GM20431 (cell line): ENCODE results near the gene ZNF628.
"Not testable (repeated sequence)": the region's sequence is repeated elsewhere in the genome, so short reads cannot be mapped to it uniquely, and the experiment has no call there.

Source experiments
- in situ Hi-C: fragments of 300-500 bp; cut with MseI, MboI; formaldehyde crosslinking; loops from one replicate; pipeline ENCODE4 v1.15.0; 2020; ENCODE audit warnings: low sequenced_read_pairs; ENCODE audit not compliant: unreplicated experiment

ZNF628 gene

DNA sequence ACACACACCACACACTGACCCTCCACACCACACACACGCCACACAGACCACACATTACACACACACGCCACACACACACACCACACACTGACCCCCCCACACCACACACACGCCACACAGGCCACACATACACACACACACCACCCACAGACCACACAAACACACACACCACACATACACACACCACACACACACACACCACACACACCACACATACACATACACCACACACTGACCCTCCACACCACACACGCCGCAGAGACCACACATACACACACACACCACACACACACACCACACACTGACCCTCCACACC, 28.3 kb upstream of the ZNF628 start:
- in situ Hi-C loops = not testable (repeated sequence)

DNA sequence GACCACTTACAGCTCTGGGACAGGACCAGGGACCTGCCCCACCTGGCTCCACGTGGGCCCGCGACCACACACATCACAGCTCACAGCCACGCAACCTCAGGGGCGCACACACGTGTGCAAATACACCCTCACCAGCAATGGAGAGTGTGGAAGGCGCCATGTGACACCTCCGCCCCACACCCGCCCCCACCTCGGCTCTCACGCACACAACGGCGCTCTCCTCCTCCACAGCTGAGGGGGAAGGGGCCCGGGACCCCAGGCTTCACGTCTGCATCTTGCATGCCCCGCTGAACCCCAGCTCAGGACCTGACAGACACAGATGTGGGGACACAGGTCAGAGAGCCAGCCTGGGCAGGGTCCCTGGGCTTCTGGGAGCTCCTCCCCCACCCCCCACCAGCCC, 26.9 kb upstream of the ZNF628 start:
- in situ Hi-C loops = no loop called here

GRCh38 chr19:55451163-55451964, 25.1 kb upstream of the ZNF628 start:
- in situ Hi-C loops = no loop called here

GRCh38 chr19:55451965-55452748, 24.3 kb upstream of the ZNF628 start:
- in situ Hi-C loops = no loop called here

DNA sequence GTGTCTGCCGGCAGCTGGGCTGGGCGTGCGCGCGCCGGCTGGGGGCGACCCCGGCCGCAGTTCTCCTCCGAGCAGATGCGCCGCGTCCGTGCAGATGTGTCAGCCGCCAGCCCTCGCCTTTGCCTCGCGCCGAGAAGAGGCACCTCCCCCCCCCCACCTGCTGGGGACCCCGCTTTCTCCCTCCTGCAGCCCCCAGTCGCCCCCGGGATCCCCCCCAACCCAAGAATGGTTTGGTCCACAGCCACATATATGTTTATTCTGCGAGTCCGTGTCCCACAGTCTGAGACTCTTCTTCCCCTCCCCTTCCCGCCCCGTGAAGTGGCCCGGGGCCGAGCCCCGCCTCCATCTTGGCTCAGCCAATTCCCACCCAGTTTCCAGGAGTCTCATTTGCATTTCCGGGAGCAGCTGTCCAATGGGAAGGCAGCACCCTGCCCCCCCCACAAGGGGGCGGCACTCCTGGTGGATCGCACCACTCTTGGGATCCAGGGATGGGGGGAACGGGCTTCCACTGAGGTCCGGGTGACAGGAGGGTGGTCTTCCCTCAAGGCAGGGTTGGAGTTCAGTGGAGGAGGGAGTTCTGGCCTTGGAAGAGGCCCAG, 23.6 kb upstream of the ZNF628 start:
- in situ Hi-C loops = no loop called here

- in situ Hi-C loops = no loop called here
Measured at GRCh38 chr19:55453511-55454260, 22.7 kb upstream of the ZNF628 start.

GRCh38 chr19:55454787-55455243, 21.6 kb upstream of the ZNF628 start:
- in situ Hi-C loops = no loop called here

GRCh38 chr19:55455576-55456235, 20.7 kb upstream of the ZNF628 start:
- in situ Hi-C loops = no loop called here

DNA sequence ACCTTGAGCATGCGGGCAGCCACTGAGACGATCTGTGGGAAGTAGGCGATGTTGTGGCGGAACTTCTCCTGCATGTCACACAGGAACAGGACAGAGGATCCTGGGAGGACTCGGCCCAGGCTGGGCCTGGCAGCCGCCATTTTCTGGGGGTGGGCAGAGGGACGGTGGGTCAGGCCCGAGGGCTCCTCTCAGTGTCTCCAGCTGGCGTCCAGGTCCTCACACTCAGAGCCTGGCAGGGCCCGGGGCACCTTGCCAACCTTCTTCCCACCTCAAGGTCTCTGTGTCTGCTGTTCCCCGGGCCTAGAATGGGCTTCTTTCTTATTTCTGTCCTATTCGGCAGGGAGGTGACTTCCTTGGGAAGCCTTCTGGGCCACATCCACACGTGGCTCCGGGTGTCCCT, 20.1 kb upstream of the ZNF628 start:
- in situ Hi-C loops = no loop called here

- in situ Hi-C loops = no loop called here
Measured at GRCh38 chr19:55457683-55458457, 18.5 kb upstream of the ZNF628 start.

DNA sequence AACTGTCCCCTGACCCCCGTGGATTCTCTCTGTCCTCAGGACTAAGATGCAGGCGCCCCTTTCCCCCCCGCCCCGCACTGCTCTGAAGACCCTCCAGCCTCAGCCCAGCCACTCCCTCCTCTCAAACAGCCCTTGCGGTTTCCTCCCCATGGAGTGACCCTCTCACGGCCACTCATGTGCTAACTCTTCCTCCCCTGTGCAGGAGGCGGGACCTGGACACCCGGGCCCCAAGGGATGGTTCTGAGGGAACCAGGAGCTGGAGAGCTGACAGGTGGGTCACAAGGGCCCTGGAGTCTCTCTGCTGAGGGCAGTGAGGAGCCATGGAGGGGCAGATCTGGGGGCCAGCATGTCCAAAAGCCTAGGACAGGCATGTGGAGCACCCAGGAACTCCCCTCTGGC, 16.9 kb upstream of the ZNF628 start:
- in situ Hi-C loops = no loop called here

- in situ Hi-C loops = no loop called here
Measured at GRCh38 chr19:55459950-55460657, 16.3 kb upstream of the ZNF628 start.

DNA sequence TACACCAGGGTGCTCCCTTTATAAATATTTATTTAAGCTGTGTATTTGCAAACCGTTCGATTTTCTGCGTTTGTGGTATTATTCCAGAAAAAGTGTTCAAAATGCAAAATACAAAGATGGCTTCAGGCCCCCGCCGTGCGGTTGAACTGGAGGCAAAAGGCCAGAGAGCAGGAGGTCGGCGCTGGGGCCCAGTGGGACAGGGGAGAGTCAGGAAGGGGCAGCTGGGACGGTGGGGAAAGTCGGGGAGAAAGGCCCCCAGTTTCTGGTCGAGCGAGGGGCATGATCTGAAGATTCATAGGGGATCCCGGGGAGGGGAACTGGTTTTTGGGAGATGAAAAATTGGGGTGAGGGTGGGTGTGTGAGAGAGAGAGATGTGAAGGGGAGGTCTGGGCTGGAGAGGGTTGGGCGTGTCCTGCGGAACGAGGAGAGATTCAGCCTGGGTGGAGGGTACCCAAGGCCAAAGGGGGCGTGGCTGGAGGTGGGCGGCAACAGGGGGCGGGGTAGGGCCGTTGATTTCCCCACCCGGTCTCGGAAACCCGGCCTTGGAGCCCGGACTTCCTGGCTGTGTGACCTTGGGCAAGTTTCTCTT, 15.7 kb upstream of the ZNF628 start:
- in situ Hi-C loops = no loop called here

GRCh38 chr19:55461259-55461973, 15.0 kb upstream of the ZNF628 start, which contains the start of gene ISOC2:
Gene ISOC2, minus strand, starts transcription at chr19:55461642. Its CDS starts 5,156 bp downstream, at chr19:55456486.
- in situ Hi-C loops = no loop called here

DNA sequence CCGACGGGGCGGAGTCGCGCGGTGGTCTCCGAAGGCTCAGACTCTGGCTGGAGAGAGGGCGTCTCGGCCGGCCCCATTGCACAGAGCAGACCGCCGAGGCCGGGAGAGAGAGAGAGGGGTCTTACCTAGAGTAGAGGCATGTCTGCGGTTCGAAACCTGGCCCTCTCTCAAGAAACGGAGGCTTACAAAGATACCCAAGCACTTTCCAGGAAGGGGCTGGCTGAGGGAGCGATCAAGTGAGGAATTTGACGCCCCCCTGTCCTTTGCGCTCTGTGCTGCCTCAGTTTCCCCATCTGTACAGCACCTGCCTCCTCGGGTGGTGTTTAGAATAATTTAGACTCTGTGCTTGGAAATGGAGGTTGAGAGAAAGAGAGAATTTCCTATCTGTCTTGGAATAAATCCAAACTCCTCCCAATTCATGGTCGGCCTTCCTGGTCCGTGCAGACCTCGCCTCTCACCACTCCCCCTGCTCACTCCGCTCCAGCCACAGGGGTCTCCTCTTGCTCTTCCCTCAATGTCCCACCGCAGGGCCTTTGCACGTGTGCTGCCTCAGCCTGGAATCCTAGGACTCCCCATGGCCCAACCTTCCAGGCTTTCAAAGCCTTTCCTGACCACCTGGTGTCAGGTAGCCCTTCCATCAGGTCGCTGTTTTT, 14.3 kb upstream of the ZNF628 start:
- in situ Hi-C loops = no loop called here

- in situ Hi-C loops = no loop called here
Measured at GRCh38 chr19:55462722-55463121, 13.7 kb upstream of the ZNF628 start.

GRCh38 chr19:55463583-55464031, 12.8 kb upstream of the ZNF628 start:
- in situ Hi-C loops = no loop called here
